ENCODE results near the gene TBCEL.
"Not testable (repeated sequence)": the region's sequence is repeated elsewhere in the genome, so short reads cannot be mapped to it uniquely, and the experiment has no call there.

TBCEL gene

DNA sequence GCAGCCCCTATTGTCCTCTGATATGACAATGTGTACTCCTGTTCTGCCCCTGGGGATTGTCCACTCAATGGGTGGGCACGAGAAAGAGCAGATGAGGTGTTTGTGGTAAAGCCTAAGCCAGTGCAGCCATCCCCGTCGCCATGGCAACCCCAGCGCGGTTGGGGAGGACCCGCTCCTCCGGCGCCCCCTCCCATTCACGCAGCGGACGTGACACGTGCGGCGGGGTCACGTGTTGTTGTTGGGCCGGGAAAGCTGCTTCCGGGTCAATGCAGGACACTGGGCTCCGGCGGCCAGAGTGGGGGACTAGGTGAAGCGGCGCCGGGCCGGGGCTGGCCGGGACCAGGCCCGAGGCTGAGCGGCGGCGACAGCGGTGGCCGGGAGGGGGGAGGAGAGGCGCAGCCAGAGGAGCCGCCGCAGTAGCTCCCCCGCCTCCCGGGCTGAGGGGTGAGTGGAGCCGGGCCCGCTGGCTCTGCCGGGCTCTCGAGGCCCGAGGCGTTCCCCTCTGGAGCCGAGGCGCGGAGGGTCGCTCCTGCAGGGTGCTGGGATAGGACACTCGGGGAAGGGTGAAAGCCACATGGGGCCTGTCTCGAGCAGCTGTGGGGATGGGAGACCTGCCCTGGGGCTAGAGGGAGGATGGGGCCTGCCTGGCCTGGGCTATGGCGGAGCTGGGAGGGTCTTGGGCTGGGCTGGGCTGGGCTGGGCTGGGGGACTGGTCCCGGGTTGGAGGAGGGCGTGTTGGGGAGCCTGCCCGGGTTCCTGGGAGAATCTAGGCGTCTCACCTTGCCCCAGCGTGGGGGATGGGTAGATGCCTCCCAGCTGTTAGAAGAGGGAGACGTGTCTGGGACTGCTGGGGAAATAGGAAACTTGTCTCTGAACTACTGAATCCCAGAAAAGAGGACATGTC, at the start of gene TBCEL:
Gene TBCEL, plus strand, starts transcription at position 255 of the 904 bp plus-strand sequence. CDS start 21,589 bp downstream, outside the sequence.
- DNase-seq = peak; percentile 85 to 88

- DNase-seq = no peak
Measured at GRCh38 chr11:120974466-120974865, 49.4 kb upstream of the TBCEL start.

DNA sequence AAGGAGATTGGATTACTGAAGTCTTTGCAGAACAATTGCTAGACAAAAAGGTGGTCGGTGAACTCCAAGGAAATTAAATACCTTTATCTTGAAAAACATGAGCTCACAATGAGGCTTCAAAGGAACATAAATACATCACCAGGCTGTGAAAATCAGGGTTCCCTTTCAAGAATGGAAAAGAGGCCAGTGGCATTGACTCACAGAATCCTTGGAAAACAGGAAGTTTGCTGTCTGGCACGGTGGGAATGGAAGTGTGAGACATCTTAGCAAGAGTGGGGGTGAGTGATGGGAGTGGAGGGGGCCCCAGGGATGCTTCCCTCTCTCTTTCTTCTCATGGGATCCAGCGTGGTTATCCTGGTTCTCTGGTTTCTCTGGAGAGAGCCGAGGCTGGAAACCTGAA, 48.9 kb upstream of the TBCEL start:
- DNase-seq = no peak

DNA sequence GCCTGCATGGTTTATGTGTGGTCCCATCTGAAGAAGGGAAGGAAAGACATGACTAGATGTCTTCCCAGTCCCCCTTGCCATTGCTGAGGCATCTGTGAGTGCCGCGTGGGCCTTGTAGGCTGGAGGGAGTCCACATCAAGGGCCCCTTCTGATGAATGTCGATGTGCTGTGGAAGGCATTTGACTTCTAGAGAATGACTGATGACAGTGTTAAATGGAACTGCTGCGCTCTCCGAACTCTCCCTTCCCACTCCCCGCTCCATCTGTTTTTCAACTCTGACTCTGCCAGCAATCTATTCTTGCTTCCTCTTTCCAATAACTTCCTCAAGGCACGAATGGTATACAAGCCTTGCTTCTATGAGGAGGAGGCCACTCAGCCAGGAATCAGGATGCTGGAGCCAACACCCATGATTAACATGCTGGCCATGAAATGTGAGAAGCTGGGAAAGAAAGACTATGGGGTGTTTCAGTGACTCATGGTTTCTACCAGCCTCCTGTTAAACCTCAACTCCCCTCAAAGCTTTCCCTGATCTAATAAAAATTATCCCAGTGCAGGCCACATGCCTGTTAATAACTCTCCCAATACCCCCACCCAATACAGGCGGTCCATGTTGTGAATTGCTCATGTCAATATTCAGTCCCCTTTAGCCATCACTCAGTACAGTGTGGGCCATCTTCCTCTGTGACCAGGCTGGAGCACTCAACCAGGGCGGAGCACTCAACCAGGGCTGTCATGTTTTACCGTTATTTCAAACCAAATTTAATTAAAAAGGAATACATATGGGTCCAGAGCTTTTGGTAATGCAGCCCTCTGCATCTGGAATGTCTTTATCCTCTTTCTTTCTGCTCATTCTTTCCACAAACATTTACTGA, 46.4 kb upstream of the TBCEL start:
- no peak for DNase-seq

DNA sequence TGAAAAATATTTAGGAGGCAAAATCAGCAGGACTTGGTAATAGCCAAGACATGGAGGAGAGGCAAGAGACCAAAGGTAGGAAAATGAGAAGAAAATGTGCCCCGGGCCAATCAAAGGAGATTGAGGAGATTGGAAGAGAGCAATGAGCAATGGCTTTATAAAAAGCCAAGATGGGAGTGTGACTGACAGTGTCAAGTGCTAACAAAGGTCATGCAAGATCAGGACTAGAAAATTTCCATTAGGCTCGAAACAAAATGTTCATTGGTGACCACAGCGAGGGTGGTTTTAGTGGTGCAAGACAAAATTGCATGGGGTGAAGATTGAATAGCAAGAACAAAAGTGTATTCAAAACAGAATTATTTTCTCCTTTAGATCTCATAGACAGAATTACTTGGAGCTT, 45.2 kb upstream of the TBCEL start:
- DNase-seq = no peak

DNA sequence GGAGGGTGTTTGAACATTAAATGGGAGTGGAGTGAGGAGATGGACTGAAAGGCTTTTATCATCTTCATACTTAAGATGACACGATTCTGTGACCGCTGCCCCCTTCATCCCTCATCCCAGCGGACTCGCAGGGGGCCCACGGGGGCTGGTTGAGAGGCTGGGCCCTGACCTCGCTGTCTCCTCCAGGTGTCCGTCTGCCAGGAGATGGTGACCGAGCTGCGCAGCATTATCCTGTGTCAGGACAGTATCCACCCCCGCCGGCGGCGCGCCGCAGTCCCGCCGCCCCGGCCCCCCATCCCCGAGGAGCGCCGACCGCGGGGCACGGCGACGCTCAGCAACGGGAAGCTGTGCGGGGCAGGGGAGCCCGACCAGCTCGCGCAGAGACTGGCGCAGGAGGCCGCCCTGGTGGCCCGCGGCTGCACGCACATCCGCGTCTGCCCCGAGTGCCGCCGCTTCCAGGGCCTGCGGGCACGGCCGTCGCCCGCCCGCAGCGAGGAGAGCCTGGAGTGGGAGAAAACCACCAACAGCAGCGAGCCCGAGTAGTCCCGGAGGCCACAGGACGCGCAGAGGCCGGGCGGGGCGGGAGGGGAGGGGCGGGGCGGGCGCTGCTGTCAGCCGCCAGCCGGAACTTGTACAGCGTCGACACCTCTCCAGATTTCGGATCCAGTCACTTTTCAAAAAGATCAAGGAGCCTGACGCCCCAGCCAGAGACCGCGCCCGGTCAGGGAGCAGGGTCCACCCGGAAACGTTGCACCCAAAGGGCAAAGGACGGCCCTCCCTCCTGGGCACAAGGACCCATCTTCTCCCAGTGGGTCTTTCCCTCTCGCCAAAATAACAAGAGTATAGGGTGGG, 38.0 kb upstream of the TBCEL start:
- DNase-seq = peak; percentile 26 to 45

DNA sequence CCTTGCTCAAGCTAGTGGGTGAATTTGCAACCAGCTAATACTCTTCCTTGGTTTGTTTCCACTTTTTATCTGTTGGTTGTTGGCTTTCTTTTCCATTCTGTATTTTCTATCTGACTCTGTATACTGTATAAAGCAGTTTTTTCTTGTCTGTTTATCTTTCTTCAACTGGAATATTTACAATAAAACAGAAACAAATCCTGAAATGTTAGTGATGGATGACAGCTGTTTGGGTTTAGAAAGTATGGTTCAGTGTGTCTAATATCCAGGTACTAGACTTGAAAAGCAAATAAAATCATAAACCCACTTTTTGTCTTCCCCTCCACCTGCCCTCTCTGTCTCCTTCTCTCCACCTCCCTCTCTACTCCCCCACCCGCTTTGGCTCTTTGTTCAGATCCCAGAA, 35.3 kb upstream of the TBCEL start:
- DNase-seq = no peak

- DNase-seq = no peak
Measured at GRCh38 chr11:120991830-120992686, 31.8 kb upstream of the TBCEL start.

- no peak for DNase-seq
Measured at GRCh38 chr11:120994091-120994859, 29.6 kb upstream of the TBCEL start.

DNA sequence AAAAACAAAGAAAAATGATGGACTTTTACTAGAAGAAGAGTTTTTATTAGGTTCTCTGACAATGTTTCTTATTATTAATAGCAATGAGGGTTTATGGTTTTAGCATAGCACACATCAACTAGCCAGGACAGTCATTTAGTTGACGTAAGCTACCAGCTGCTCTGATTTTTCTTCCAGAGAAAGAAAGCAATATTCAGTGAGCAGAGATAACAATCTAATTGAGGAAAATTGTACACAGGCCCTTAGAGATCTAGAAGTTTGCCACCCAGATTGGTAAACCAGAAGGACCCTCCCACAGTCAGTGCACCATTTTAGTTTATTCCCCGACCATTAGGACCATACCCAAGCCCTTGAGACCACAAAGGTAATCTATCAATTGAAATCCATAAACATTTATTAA, 28.7 kb upstream of the TBCEL start:
- DNase-seq = no peak

DNA sequence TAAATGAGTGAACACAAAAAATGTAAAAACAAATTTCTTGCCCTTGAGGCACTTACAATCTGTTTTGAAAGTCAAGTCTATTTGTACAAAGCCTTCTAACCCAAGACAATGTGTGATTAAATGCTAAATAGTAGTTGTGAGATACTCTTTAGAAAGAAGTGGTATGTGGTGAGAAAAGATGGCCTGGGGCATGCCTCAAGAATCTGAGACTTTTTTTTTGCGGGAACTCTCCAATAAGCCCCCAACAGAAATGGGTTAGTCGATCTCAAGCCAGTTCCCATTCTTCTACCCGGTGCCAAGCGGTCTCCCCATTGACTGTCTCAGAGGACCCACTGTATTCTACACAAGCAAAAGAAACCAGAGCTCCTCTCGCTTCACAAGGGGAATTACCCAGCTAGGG, 26.9 kb upstream of the TBCEL start:
- no peak for DNase-seq

GRCh38 chr11:120998581-120998980, 25.3 kb upstream of the TBCEL start:
- DNase-seq = no peak

GRCh38 chr11:121004206-121004840, 19.6 kb upstream of the TBCEL start:
- DNase-seq = no peak

- DNase-seq = no peak
Measured at GRCh38 chr11:121006922-121007321, 17.0 kb upstream of the TBCEL start.

DNA sequence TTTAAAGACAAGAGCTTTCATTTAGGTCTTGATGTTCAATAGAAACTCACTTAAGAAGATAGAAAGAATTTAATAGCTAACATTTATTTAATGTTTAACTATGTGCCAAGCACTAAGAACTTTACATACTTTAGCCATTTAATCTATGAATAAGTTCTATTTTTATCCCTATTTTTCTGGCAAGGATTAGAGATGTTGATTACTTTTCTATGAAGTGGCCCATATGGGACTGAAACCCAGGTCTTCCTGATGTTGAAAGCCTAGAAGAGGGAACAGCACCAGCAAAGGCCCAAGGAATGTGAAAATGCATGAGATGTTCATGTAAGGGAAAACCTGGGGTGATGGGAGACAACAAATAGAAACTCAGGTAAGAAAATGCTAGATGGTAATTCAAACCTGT, 15.4 kb upstream of the TBCEL start:
- no peak for DNase-seq

- DNase-seq = no peak
Measured at GRCh38 chr11:121012091-121012490, 11.8 kb upstream of the TBCEL start.

DNA sequence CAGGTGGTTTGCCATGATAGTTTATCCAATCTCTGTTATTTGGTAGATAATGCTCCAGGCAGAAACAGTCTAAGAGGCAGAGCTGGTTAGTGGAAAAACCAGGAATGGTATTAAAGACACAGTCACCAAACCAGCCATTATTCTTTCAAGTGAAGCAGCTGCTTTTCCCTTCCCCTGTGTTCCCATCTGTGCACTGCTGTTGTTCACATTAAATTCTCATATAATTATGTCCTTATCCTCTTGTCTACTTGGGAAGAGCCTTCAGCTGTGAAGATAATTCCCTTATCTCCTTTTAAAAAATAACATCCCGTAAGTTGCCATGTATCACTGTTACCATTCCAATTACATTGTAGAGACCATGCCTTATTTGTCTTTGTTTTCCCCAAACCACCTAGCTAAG, 5.2 kb upstream of the TBCEL start:
- DNase-seq = no peak

- not testable (repeated sequence) for DNase-seq
Measured at GRCh38 chr11:121021718-121022117, 2.2 kb upstream of the TBCEL start.

GRCh38 chr11:121024989-121025388, 1.1 kb downstream of the TBCEL start:
- no peak for DNase-seq

GRCh38 chr11:121029153-121029552, 5.3 kb downstream of the TBCEL start:
- no peak for DNase-seq
